Measurements from ENCODE around the gene MGAT5B.
A peak's percentile ranks its signal among the peaks of the same experiment; 100 is the strongest.

Gene MGAT5B

DNA sequence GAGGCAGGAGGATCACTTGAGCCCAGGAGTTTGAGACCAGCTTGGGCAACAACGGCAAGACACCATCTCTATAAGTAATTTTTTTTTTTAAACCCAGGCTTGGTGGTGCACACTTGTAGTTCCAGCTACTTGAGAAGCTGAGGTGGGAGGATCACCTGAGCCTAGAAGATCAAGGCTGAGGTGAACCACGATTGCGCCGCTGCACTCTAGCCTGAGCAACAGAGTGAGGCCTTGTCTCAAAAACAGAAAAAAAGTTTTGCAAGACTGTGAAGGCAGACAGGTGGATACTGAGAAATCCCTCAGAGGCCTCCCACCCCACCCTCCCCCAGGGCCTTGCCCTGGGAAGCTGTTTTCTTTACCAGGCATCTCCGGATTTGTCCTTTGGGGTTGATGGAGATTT, 125.4 kb downstream of the MGAT5B start:
- no peaks in the 10 kb centered on the region for H3K36me3 Mint-ChIP-seq (ENCODE audit: low read depth)

DNA sequence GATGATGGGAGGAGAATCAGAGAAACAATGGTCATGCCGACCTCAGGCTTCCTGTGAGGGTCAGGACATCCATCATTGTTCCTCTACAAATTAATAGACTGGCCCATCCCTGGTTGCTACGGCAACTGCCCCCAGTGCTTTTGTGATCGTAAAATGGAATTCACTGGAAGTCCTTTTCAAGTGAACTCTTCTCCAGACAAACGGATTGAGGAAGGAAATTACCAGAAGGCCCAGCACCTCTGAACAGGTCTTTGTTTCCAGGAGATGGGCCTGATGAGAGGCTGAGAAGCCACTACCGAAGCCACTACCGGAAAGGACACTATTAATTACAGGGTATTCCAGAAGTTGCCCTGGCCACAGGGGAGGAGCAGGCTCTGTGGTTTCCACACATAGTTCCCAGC, 126.0 kb downstream of the MGAT5B start:
- Mint-ChIP-seq H3K27me3 (ENCODE audit: low read depth) (peaks cover 28% of the 10 kb centered on the region), H3K36me3 (ENCODE audit: low read depth) (no peaks in the 10 kb centered on the region), H3K9me3 (no peaks in the 10 kb centered on the region), H3K27ac (peak overlapping the region in 1 of 3 experiments; percentile 49), H3K4me1 (no peaks in the 10 kb centered on the region), H3K4me3 (no peak overlapping the region)
- no peak for TF ChIP-seq CTCF (IDR thresholded peaks at IDR 0.05; ENCODE audit: unreplicated experiment in 3 of 3)

More for the DNA sequence above, 125.4 kb downstream of the MGAT5B start:
- no peak for TF ChIP-seq CTCF (IDR thresholded peaks at IDR 0.05; ENCODE audit: unreplicated experiment in 3 of 3)
- Mint-ChIP-seq H3K4me3 (no peak overlapping the region), H3K27ac (no peak overlapping the region), H3K27me3 (ENCODE audit: low read depth) (peaks cover 28% of the 10 kb centered on the region), H3K9me3 (no peaks in the 10 kb centered on the region), H3K4me1 (no peaks in the 10 kb centered on the region)

GRCh38 chr17:76995387-76996105, 127.3 kb downstream of the MGAT5B start:
- no peak for TF ChIP-seq CTCF (IDR thresholded peaks at IDR 0.05; ENCODE audit: unreplicated experiment in 3 of 3)
- peaks cover 24% of the 10 kb centered on the region for H3K27me3 Mint-ChIP-seq (ENCODE audit: low read depth)
- no peaks in the 10 kb centered on the region for H3K9me3 Mint-ChIP-seq
- no peak overlapping the region for H3K27ac Mint-ChIP-seq
- H3K4me1 Mint-ChIP-seq: no peaks in the 10 kb centered on the region
- H3K4me3 Mint-ChIP-seq: no peak overlapping the region
- no peaks in the 10 kb centered on the region for H3K36me3 Mint-ChIP-seq (ENCODE audit: low read depth)

DNA sequence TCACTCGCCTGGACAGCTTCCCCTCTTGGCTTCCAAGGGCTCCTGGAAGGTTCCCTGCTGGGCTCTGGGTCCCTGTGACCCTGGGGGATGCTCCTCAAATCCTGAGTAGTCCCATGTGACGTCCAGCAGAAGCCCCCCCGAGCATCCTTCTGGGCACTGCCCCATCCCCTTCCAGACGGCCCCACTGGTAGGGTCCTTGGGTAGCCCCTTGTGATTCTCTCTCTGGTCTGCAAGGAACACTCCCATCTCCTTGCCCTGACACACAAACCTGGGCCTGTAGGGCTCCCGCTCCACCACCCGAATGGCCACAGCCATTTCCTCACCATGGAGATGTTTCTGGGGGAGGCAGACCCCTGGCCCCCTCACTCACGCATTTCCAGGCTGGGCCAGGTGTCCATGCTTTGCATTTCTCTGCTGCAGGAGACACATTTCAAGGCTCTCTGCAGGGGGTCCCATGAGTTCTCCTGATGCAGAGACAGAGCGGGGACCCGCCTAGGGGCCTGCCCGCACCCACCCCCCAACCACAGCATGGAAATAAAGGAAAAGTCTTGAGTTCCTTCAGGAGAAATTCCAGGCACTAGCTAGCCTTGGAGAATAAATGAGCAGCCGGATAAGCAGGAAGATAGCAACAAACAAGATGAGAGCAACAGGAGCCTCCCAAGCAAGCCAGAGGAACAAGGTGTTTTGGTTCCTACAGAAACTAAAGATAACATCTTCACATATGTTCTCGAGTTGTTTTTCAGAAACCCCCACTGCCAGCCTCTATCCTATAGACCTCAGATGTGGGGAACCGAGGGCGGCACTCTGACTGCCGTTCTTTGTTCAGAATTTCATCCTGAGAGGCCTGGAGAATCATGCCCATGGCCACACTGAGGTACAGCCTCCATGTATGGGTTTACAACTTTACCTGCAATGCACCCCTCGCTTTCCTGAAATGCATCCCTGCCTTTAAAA, 128.8 kb downstream of the MGAT5B start:
- H3K4me3 Mint-ChIP-seq: no peak overlapping the region
- H3K4me1 Mint-ChIP-seq: no peaks in the 10 kb centered on the region
- no peaks in the 10 kb centered on the region for H3K9me3 Mint-ChIP-seq
- H3K27ac Mint-ChIP-seq: no peak overlapping the region
- no peaks in the 10 kb centered on the region for H3K36me3 Mint-ChIP-seq (ENCODE audit: low read depth)
- no peak for TF ChIP-seq CTCF (IDR thresholded peaks at IDR 0.05; ENCODE audit: unreplicated experiment in 3 of 3)
- H3K27me3 Mint-ChIP-seq (ENCODE audit: low read depth): peaks cover 24% of the 10 kb centered on the region

GRCh38 chr17:76997981-76998531, 129.9 kb downstream of the MGAT5B start:
- H3K4me3 Mint-ChIP-seq: no peak overlapping the region

More at GRCh38 chr17:76997981-76998531, 129.9 kb downstream of the MGAT5B start:
- H3K4me1 Mint-ChIP-seq: no peaks in the 10 kb centered on the region
- H3K27me3 Mint-ChIP-seq (ENCODE audit: low read depth): peaks cover 20% of the 10 kb centered on the region
- no peak for TF ChIP-seq CTCF (IDR thresholded peaks at IDR 0.05; ENCODE audit: unreplicated experiment in 3 of 3)
- H3K36me3 Mint-ChIP-seq (ENCODE audit: low read depth): no peaks in the 10 kb centered on the region
- no peaks in the 10 kb centered on the region for H3K9me3 Mint-ChIP-seq
- H3K27ac Mint-ChIP-seq: no peak overlapping the region

Data from nephron (organoid).